HepG2 (cell line): Measurements from ENCODE around the gene NCF4. TPM values are rescaled to one million over a fixed set of nuclear protein-coding genes. Genes with fewer than 3 reads are reported as not detected.

ENCODE experiments used
- ATAC-seq: fragments of 200-7000 bp; cut with Tn5 transposase; 3 replicates; pipeline ENCODE4 v1.9.1; 2020; ENCODE audit warnings: mild to moderate bottlenecking, moderate library complexity
- BruUV-seq: library from RNA; stranded (reverse); fragments of 400-500 nt; replicated peaks from 2 replicates; lab custom pipeline; 2021; lab: Mats Ljungman, UMichigan
- CTCF ChIA-PET: fragments of 300-600 bp; formaldehyde crosslinking; extraction: SDS; loops from one replicate; lab custom pipeline; 2021; ENCODE audit warnings: low total read pairs, inconsistent platforms, low intra/inter-chr PET ratio; lab: Yijun Ruan, JAX
- POLR2A ChIA-PET: fragments of 350-600 bp; sonication (Branson Sonifier 250); formaldehyde crosslinking; loops from one replicate; lab custom pipeline; 2020; ENCODE audit warnings: antibody characterized with exemption, inconsistent platforms; lab: Yijun Ruan, JAX
- DNase-seq: peaks from one replicate; pipeline ENCODE4 v3.0.0-alpha.2; 2015; ENCODE audit warnings: low spot score
- FAIRE-seq: peaks from 3 replicates; lab custom pipeline; 2011; peaks lifted over from hg19 to GRCh38; lab: Jason Lieb, UNC
- H2AFZ ChIP-seq: one replicate; pipeline ENCODE4 v1.6.1; 2011; ENCODE audit warnings: low read length, inconsistent platforms
- H3K27ac ChIP-seq: fragments of 300-600 bp; 3 replicates; pipeline ENCODE4 v1.8.0; 2011; ENCODE audit warnings: mixed run types, mild to moderate bottlenecking, mixed read lengths, low read length, inconsistent platforms; ENCODE audit not compliant: insufficient read depth; ENCODE audit errors: extremely low read length
- H3K27me3 ChIP-seq, 2 experiments: fragments of 200-600 bp in 1 of 2; 2 replicates in 1 of 2; 3 replicates in 1 of 2; pipeline versions ENCODE4 v1.6.0 to v1.8.0; 2011; ENCODE audit warnings: low read length in 2 of 2, mild to moderate bottlenecking in 2 of 2, moderate library complexity in 2 of 2, inconsistent platforms in 1 of 2; ENCODE audit not compliant: insufficient read depth in 2 of 2, control insufficient read depth in 1 of 2
- H3K36me3 ChIP-seq, 2 experiments: fragments of 200-600 bp in 1 of 2; replicated peaks in 1 of 2; 2 replicates in 1 of 2; 3 replicates in 1 of 2; pipeline versions ENCODE4 v1.5.1 to v1.8.0; 2011; ENCODE audit warnings: low read length in 2 of 2, inconsistent platforms in 1 of 2; ENCODE audit not compliant: insufficient read depth in 2 of 2, control insufficient read depth in 1 of 2
- H3K4me1 ChIP-seq: 2 replicates; pipeline ENCODE4 v1.5.1; 2012; ENCODE audit warnings: low read length, inconsistent platforms; ENCODE audit not compliant: insufficient read depth
- H3K4me2 ChIP-seq: 2 replicates; pipeline ENCODE4 v1.6.0; 2011; ENCODE audit warnings: low read depth, low read length, inconsistent platforms
- H3K4me3 ChIP-seq, 3 experiments: fragments of 200-600 bp in 1 of 3; sonication (generic), shearing (Covaris generic) in 1 of 3; replicated peaks in 1 of 3; 2 replicates each; pipeline ENCODE4 v1.5.1; 2011 to 2016; ENCODE audit warnings: low read length in 3 of 3, inconsistent platforms in 2 of 3, low read depth in 2 of 3, mild to moderate bottlenecking in 2 of 3, control low read depth in 1 of 3, mixed read lengths in 1 of 3; ENCODE audit not compliant: insufficient read depth in 1 of 3
- H3K79me2 ChIP-seq: one replicate; pipeline ENCODE4 v1.6.1; 2011; ENCODE audit warnings: low read length, inconsistent platforms; ENCODE audit not compliant: insufficient read depth
- H3K9ac ChIP-seq: 2 replicates; pipeline ENCODE4 v1.6.0; 2011; ENCODE audit warnings: mild to moderate bottlenecking, low read depth, low read length, inconsistent platforms; ENCODE audit not compliant: insufficient read depth
- H3K9me3 ChIP-seq: 2 replicates; pipeline ENCODE4 v1.5.1; 2012; ENCODE audit warnings: mild to moderate bottlenecking, low read length
- H4K20me1 ChIP-seq: 2 replicates; pipeline ENCODE4 v1.6.0; 2011; ENCODE audit warnings: inconsistent platforms, mild to moderate bottlenecking, low read length, moderate library complexity; ENCODE audit not compliant: insufficient read depth
- ASH2L ChIP-seq: fragments of 300-600, 200-600 bp; sonication (generic); IDR thresholded peaks from 2 replicates; pipeline ENCODE4 v1.7.0; 2017; ENCODE audit warnings: low read depth, mild to moderate bottlenecking, moderate library complexity, mixed read lengths, low read length; ENCODE audit not compliant: insufficient read length
- ETV6 ChIP-seq: sonication (generic); formaldehyde crosslinking; conservative IDR thresholded peaks from 2 replicates; pipeline ENCODE4 v1.4.0; 2020; ENCODE audit warnings: missing genetic modification reagents
- HBP1 ChIP-seq: IDR thresholded peaks from 2 replicates; pipeline ENCODE4 v1.6.1; 2016; ENCODE audit warnings: low read depth, control low read depth
- KDM1A ChIP-seq: IDR thresholded peaks from 2 replicates; pipeline ENCODE4 v1.6.1; 2016; ENCODE audit warnings: missing compliant biosample characterization
- POLR2AphosphoS5 ChIP-seq: IDR thresholded peaks from 2 replicates; pipeline ENCODE4 v1.6.1; 2012; ENCODE audit warnings: low read depth, low read length
- PTBP1 ChIP-seq: fragments of 200-400 bp; formaldehyde crosslinking; IDR thresholded peaks from 2 replicates; pipeline ENCODE4 v1.6.1; 2018; ENCODE audit warnings: low read length, low read depth; ENCODE audit not compliant: poor library complexity, severe bottlenecking
- REL ChIP-seq: sonication (generic); formaldehyde crosslinking; conservative IDR thresholded peaks from 2 replicates; pipeline ENCODE4 v1.8.0; 2022; ENCODE audit warnings: mild to moderate bottlenecking, missing genetic modification reagents, moderate library complexity
- RELA ChIP-seq: sonication (generic); formaldehyde crosslinking; IDR thresholded peaks from 2 replicates; pipeline ENCODE4 v1.4.0; 2020; ENCODE audit warnings: missing genetic modification reagents
- SRY ChIP-seq: sonication (generic); formaldehyde crosslinking; IDR thresholded peaks from 2 replicates; pipeline ENCODE4 v1.8.0; 2022; ENCODE audit warnings: mild to moderate bottlenecking, missing genetic modification reagents
- ZC3H13 ChIP-seq: sonication (generic); formaldehyde crosslinking; IDR thresholded peaks from 2 replicates; pipeline ENCODE4 v1.8.1; 2023; ENCODE audit warnings: mild to moderate bottlenecking, missing genetic modification reagents, moderate library complexity
- ZNF253 ChIP-seq: sonication (generic); formaldehyde crosslinking; IDR thresholded peaks from 2 replicates; pipeline ENCODE4 v1.8.0; 2022; ENCODE audit warnings: mild to moderate bottlenecking, missing genetic modification reagents, borderline replicate concordance
- ZNF629 ChIP-seq: sonication (generic); formaldehyde crosslinking; conservative IDR thresholded peaks from 2 replicates; pipeline ENCODE4 v1.5.0; 2020; ENCODE audit warnings: missing genetic modification reagents
- ZNF749 ChIP-seq: sonication (generic); formaldehyde crosslinking; IDR thresholded peaks from 2 replicates; pipeline ENCODE4 v1.8.0; 2022; ENCODE audit warnings: mild to moderate bottlenecking, missing genetic modification reagents, moderate library complexity, borderline replicate concordance
- WGBS: methylation state at CpG from one replicate; pipeline ENCODE4 v1.1.6; 2017; ENCODE audit warnings: low lambda C conversion rate; 5-methylcytosine and 5-hydroxymethylcytosine counted together
- in situ Hi-C: cut with HindIII; loops from 2 replicates; pipeline ENCODE4 v1.10.0; 2017; ENCODE audit warnings: low pct_unique_long_range_greater_than_20kb; ENCODE audit not compliant: extremely low pct_ligation_motif_present
- intact Hi-C: fragments of 100-400 bp; cut with micrococcal nuclease; formaldehyde crosslinking; loops from one replicate; pipeline ENCODE4 v1.10.0; 2022; ENCODE audit not compliant: unreplicated experiment
- polyA plus RNA-seq, 8 experiments: library from polyadenylated mRNA; depleted of rRNA in 3 of 8; stranded (reverse) in 7 of 8; unstranded in 1 of 8; fragments of >200 nt; fragmentation: Illumina TruSeq in 4 of 8; extraction: Trizol in 4 of 8; gene quantifications; 2 replicates each; pipeline versions ENCODE4 v1.2.1 to v1.2.3, GENCODE V29; 2011 to 2016; ENCODE audit warnings: low read depth in 4 of 8, missing spikeins in 1 of 8, mixed read lengths in 1 of 8; ENCODE audit not compliant: insufficient read depth in 1 of 8
- total RNA-seq, 5 experiments: library from RNA; depleted of rRNA; stranded (reverse); fragments of >200 nt; fragmentation: Illumina TruSeq; extraction: Trizol; gene quantifications; 2 replicates each; pipeline ENCODE4 v1.2.3, GENCODE V29; 2016; ENCODE audit warnings: low read depth in 1 of 5
- TF ChIP-seq, protein P1 (sequence below): IDR thresholded peaks from 2 replicates; pipeline ENCODE4 v1.6.1; 2016; ENCODE audit warnings: low read depth, borderline replicate concordance
- TF ChIP-seq, protein P2 (sequence below): sonication (generic); formaldehyde crosslinking; IDR thresholded peaks from 2 replicates; pipeline ENCODE4 v1.8.0; 2022; ENCODE audit warnings: mild to moderate bottlenecking, missing genetic modification reagents, moderate library complexity

Gene NCF4
- total and polyA plus RNA-seq, 2 of the 13 experiments (the other 11 are each of a cell fraction or from before 2014, with no cell fraction given), result not detected

DNA sequence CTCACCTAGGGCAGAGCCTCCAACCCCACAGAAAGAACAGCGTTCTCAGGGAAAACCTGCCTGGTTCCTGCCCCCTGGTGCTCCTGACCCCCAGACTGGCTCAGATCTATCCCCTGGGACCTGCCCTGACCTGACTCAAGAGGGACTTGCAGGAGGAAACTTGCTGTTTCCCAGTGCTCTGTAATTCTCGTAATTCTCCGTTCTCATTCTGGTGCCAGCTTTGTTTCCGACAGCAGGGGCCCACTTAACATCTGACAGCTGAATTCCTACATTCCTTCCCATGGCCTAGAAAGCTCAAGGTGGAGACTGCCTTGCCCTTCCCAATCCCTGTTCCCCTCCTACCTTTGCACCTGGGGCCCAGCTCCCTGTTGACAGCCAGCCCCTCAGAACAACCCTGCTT, 40.1 kb downstream of the NCF4 start (continued):
- TF ChIP-seq POLR2AphosphoS5, result no peak
- TF ChIP-seq KDM1A (CRISPR knock-in tag), result no peak

DNA sequence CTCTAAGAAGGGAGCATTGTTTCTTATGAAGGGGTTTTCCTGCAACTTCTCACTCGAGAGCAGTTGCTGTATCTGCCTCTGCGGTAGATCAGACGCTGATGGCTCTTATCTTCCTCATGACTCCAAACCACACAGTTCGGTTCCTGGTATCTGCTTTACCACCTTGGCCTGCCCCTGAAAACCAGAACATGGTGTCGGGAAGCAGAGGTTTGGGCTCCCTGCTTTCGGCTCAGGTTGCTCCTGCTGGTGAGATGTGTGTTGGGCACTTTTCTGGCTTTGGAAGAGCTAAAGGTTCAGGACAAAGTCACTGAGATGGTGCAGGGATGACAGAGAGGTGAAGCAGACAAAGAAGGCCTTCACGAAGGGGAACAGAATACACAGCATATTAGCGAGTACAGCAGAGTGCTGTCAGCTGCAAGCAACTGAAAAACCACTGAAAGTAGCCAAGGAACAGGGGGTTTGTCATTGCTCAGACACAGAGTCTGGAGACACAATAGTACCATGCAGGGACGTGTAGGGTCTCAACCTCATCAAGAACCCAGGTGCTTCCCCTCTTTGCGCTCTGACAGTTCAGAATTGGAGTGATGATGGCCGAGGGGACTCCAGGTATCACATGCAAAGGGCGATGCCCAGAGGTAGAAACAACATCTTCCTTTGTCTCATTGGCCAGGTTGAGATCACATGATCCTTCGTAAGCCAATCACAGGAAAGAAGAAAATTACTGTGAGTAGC, 40.8 kb downstream of the NCF4 start:
- Histone ChIP-seq H3K9me3 (no peaks in the 10 kb centered on the region), H3K36me3 (no peaks in the 10 kb centered on the region), H3K4me2 (no peak overlapping the region), H3K79me2 (no peaks in the 10 kb centered on the region), H3K27ac (no peak overlapping the region), H3K4me1 (no peaks in the 10 kb centered on the region), H3K4me3 (no peak overlapping the region), H3K9ac (no peak overlapping the region), H3K27me3 (peaks cover 0 to 22% of the 10 kb centered on the region in 2 experiments; a peak in 2 of 5 replicates), H2AFZ (no peak overlapping the region), H4K20me1 (no peaks in the 10 kb centered on the region)
- WGBS, result 13% methylated on average over 13 of the region's 13 CpGs
- CTCF ChIA-PET, result no interaction called here
- intact Hi-C loops (no loop called here), in situ Hi-C loops (no loop called here)
- no peak for ATAC-seq
- BruUV-seq, result no TSS peak
- POLR2A ChIA-PET, result no interaction called here
- TF ChIP-seq ETV6 (CRISPR knock-in tag) (no peak), RELA (CRISPR knock-in tag) (no peak), REL (CRISPR knock-in tag) (no peak), PTBP1 (no peak), SRY (CRISPR knock-in tag) (no peak), ZNF749 (no peak), ZNF253 (CRISPR knock-in tag) (no peak), ASH2L (no peak), HBP1 (no peak), ZC3H13 (CRISPR knock-in tag) (no peak), ZNF629 (no peak)
- TF ChIP-seq, protein P1, sequence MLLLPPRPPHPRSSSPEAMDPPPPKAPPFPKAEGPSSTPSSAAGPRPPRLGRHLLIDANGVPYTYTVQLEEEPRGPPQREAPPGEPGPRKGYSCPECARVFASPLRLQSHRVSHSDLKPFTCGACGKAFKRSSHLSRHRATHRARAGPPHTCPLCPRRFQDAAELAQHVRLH (CRISPR knock-in tag), result no peak
- TF ChIP-seq, protein P2, sequence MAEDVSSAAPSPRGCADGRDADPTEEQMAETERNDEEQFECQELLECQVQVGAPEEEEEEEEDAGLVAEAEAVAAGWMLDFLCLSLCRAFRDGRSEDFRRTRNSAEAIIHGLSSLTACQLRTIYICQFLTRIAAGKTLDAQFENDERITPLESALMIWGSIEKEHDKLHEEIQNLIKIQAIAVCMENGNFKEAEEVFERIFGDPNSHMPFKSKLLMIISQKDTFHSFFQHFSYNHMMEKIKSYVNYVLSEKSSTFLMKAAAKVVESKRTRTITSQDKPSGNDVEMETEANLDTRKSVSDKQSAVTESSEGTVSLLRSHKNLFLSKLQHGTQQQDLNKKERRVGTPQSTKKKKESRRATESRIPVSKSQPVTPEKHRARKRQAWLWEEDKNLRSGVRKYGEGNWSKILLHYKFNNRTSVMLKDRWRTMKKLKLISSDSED, result no peak
- no peak for FAIRE-seq
- DNase-seq, result no peak
